Ureter (tissue), 1 donor: ENCODE results near the gene PROK1. TPM values are rescaled to one million over a fixed set of nuclear protein-coding genes. Genes with fewer than 3 reads are reported as not detected.

Experiments used
- total RNA-seq: library from RNA; stranded (reverse); gene quantifications from one replicate; pipeline ENCODE4 v1.2.4, GENCODE V29; 2023
- donor health status: DM: yes; HTN: yes; CAD: no.

The PROK1 gene
- total RNA-seq, 1 donor from 2014 or later: 9.3 TPM

Other genes with a start within 250 kb of the PROK1 start
- 5.2 TPM for gene KCNC4, start 240.8 kb upstream of the PROK1 start, total RNA-seq
- gene RBM15, start 111.8 kb upstream of the PROK1 start, total RNA-seq: 26.2 TPM
- 3.3 TPM for gene SLC16A4, start 60.1 kb upstream of the PROK1 start, total RNA-seq
- 119 TPM for gene LAMTOR5, start 43.5 kb upstream of the PROK1 start, total RNA-seq
- gene KCNA10, start 68.0 kb downstream of the PROK1 start, total RNA-seq: not detected
- gene KCNA2, start 155.2 kb downstream of the PROK1 start, total RNA-seq: 2.6 TPM
- gene KCNA3, start 223.8 kb downstream of the PROK1 start, total RNA-seq: 3.6 TPM